ENCODE measurements around the gene CLDN5.

The CLDN5 gene

DNA sequence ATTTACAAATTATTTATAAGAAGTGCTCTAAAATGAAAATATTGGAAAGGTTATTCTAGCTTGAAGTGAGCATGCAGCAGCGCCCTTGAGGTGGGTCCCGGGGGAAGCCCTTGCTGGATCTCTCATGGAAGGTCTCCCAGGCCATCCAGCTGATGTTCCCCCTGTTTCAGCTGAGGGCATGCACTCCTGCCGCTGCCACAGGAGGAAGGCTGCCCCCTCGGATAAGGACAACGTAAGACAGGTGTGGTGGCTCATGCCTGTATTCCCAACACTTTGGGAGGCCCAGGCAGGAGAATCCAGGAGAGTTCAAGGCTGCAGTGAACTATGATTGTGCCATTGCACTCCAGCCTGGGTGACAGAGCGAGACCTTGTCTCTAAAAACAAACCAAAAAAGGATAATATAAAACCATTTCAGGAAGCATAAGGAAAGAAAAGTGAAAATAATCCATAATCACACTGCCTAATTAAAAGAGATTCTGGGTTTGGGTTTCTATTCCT is 29.5 kb downstream of the CLDN5 start:
- TF ChIP-seq REST (IDR thresholded peaks at IDR 0.05; ENCODE audit: insufficient read depth in 1 of 2, low read depth in 2 of 2, low read length in 2 of 2), result no peak
- TF ChIP-seq POLR2AphosphoS5 (IDR thresholded peaks at IDR 0.05; ENCODE audit: low read depth, low read length), result no peak
- no peak for TF ChIP-seq SIN3A (IDR thresholded peaks at IDR 0.05; ENCODE audit: borderline replicate concordance, insufficient read depth, low read length)
- no peak for TF ChIP-seq FOXP2 (optimal IDR thresholded peaks at IDR 0.05; ENCODE audit: borderline replicate concordance, extremely low read depth, extremely low read length, insufficient read depth)
- TF ChIP-seq TAF1 (IDR thresholded peaks at IDR 0.05; ENCODE audit: borderline replicate concordance, insufficient read depth, low read length), result no peak

DNA sequence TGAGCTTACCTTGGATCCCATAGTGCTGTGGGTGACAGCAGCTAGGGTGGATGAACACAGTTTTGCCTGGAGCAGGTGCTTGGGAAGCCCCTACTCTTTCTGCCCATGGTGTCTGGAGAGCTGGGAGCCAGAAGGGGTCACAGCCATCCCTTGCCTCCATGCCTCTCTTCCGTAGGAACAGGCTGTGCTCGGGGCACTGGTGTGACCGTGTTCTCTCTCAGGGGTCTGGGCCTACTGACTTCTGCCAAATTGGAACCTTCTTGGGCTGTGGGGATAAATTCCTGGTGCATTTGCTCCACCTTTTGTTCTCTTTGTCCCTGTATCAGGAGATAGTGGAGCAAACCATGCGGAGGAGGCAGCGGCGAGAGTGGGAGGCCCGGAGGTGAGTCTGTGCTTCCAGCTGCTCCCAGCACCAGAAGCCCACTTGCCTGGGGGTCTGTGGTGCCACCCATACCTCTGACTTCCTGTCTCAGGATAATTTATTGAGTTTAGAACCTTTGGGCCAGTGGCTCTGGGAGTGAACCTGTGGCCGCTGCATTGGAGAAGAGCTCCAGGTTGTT is 30.1 kb downstream of the CLDN5 start:
- TF ChIP-seq FOXP2 (optimal IDR thresholded peaks at IDR 0.05; ENCODE audit: borderline replicate concordance, extremely low read depth, extremely low read length, insufficient read depth), result no peak
- no peak for TF ChIP-seq REST (IDR thresholded peaks at IDR 0.05; ENCODE audit: insufficient read depth in 1 of 2, low read depth in 2 of 2, low read length in 2 of 2)
- no peak for TF ChIP-seq POLR2AphosphoS5 (IDR thresholded peaks at IDR 0.05; ENCODE audit: low read depth, low read length)

GRCh38 chr22:19492504-19493174 is 31.6 kb downstream of the CLDN5 start:
- TF ChIP-seq POLR2AphosphoS5 (IDR thresholded peaks at IDR 0.05; ENCODE audit: low read depth, low read length) (no peak), REST (IDR thresholded peaks at IDR 0.05; ENCODE audit: insufficient read depth in 1 of 2, low read depth in 2 of 2, low read length in 2 of 2) (no peak), FOXP2 (optimal IDR thresholded peaks at IDR 0.05; ENCODE audit: borderline replicate concordance, extremely low read depth, extremely low read length, insufficient read depth) (no peak), SIN3A (IDR thresholded peaks at IDR 0.05; ENCODE audit: borderline replicate concordance, insufficient read depth, low read length) (no peak), TAF1 (IDR thresholded peaks at IDR 0.05; ENCODE audit: borderline replicate concordance, insufficient read depth, low read length) (no peak)

- TF ChIP-seq POLR2AphosphoS5 (IDR thresholded peaks at IDR 0.05; ENCODE audit: low read depth, low read length) (no peak), REST (IDR thresholded peaks at IDR 0.05; ENCODE audit: insufficient read depth in 1 of 2, low read depth in 2 of 2, low read length in 2 of 2) (no peak), FOXP2 (optimal IDR thresholded peaks at IDR 0.05; ENCODE audit: borderline replicate concordance, extremely low read depth, extremely low read length, insufficient read depth) (no peak), TAF1 (IDR thresholded peaks at IDR 0.05; ENCODE audit: borderline replicate concordance, insufficient read depth, low read length) (no peak), SIN3A (IDR thresholded peaks at IDR 0.05; ENCODE audit: borderline replicate concordance, insufficient read depth, low read length) (no peak)
Observed at GRCh38 chr22:19490628-19491230, 33.5 kb downstream of the CLDN5 start.
